ENCODE measurements around the gene TLDC2.
A peak's percentile ranks its signal among the peaks of the same experiment; 100 is the strongest.

TLDC2 gene

DNA sequence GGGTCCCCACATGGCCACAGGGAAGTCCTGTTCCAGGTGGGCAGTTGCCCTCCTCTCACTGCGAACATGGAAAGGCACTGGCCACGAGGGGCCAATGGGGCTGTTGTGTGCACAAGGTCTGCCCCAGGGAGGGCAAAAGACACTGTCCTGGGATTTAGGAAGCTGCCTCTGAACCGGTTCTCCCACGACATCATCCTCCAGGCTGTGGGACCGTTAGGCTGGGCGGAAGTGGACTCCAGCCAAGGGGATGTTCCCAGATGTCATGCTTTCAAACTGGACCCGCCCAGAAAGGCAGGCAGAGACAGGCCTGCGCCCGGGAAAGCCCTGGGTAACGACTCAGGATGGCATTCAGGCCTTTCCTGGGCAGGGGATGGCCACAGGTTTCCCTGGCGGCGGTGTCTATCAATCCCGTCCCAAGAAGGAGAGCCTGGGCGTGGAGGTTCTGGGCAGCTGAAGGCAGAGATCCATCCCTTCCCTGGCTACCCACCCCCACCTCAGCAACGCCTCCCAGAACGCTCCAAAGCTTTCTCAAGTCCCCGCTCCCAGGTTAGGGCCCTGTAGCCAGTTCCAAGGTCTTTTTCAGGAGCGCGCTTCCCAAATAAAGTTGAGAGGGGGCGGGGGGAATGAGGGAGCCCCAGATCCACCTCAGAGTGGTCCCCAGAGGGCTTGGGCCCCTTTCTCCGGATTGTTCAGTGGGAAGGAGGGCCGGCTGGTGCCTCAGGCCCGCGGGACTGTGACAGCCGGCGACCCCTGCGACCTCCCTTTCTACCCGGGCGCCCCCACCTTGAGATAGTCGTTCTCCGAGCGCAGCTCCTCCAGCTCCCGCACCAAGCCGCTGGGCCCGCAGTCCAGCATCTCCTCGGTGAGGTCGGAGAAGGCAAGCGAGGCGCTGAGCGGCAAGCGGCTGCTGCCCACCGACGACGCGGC, 13.8 kb upstream of the TLDC2 start:
- TF ChIP-seq, protein P1, sequence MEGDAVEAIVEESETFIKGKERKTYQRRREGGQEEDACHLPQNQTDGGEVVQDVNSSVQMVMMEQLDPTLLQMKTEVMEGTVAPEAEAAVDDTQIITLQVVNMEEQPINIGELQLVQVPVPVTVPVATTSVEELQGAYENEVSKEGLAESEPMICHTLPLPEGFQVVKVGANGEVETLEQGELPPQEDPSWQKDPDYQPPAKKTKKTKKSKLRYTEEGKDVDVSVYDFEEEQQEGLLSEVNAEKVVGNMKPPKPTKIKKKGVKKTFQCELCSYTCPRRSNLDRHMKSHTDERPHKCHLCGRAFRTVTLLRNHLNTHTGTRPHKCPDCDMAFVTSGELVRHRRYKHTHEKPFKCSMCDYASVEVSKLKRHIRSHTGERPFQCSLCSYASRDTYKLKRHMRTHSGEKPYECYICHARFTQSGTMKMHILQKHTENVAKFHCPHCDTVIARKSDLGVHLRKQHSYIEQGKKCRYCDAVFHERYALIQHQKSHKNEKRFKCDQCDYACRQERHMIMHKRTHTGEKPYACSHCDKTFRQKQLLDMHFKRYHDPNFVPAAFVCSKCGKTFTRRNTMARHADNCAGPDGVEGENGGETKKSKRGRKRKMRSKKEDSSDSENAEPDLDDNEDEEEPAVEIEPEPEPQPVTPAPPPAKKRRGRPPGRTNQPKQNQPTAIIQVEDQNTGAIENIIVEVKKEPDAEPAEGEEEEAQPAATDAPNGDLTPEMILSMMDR (conservative IDR thresholded peaks at IDR 0.05; ENCODE audit: control insufficient read depth, insufficient read depth, low read depth, low read length), result no peak
- peak overlapping the region; percentile 75 for H3K4me3 ChIP-seq (ENCODE audit: control insufficient read depth, low read depth, low read length)
- DNase-seq (ENCODE audit: low read depth), result peak; percentile 91

DNA sequence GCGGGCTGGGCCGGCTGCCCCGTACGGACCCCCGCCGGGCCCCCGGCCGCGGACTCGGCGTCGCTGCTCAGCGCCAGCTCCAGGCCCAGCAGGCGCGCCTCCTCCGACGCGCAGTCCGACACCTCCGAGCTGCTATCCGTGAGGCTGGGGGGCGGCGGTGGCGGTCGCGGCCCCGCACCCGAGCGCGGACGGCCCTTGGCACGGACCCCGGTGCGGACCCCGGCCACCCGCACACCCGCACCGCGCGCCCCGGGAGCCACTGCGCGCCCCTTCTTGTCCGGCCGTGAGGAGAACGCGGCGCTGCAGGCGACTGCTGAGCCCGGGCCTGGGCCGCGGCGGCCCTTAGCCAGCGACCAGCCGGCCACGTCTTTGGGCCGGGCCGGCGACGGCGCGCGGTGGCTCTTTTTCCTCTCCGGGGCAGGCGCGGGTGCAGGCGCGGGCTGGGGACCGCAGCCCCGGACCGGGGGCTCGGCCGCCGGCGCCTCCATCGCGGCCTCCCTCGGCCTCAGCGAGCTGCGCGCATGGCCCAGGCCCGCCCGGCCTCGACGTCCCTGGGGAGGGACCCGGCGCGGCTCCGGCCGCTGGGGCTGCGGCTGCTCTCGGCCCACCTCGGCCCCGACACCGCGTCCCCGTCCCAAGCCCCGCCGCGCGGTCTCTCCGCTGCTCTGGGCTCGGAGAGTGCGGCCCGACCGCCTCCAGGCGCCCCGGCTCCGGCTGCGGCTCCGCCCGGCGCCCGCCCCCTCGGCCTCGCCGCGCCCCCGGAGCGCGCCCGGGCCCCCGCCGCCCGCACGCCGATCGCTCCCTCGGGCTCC, 12.9 kb upstream of the TLDC2 start:
- TF ChIP-seq, protein P1 (conservative IDR thresholded peaks at IDR 0.05; ENCODE audit: control insufficient read depth, insufficient read depth, low read depth, low read length), result no peak
- peak overlapping the region; percentile 75 for H3K4me3 ChIP-seq (ENCODE audit: control insufficient read depth, low read depth, low read length)
- no peak for DNase-seq (ENCODE audit: low read depth)

DNA sequence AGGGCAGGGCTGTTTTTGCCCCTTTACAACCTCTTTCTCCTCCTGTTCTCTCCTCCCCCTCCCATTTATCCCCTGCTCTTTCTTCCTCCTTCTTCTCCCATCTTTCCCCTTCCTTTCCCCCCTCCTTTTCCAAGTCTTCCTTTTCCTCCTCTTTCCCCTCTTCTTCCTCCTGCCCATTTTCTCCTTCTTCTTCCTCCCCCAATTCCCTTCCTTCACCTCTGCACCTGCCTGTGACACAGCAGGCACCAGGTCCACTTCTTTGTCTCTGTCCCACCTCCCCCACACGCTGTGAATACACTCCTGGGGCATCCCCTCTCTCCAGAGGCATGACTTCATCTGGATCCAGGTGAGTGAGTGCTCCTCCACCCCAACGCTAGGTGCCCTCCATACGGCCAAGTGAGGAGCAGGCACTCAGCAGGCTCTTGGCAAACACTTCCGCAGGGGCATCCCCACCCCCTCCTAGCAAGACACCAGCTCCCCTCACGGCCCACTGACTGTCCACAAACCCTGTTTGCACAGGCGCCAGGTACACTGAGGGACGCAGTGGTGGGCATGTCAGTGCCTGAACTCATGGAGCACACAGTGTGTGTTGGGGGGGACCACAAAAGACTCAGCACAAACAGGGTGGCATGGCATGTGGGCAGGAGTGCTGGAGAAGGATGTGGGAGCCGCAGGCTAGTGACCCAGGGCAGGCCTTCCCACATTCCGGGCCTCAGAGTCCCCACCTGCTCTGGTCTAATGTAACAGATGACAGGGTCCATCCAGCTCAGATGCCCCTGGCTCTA, 10.7 kb upstream of the TLDC2 start:
- H3K4me3 ChIP-seq (ENCODE audit: control insufficient read depth, low read depth, low read length), result no peak overlapping the region
- TF ChIP-seq, protein P1 (conservative IDR thresholded peaks at IDR 0.05; ENCODE audit: control insufficient read depth, insufficient read depth, low read depth, low read length), result no peak
- DNase-seq (ENCODE audit: low read depth), result no peak

DNA sequence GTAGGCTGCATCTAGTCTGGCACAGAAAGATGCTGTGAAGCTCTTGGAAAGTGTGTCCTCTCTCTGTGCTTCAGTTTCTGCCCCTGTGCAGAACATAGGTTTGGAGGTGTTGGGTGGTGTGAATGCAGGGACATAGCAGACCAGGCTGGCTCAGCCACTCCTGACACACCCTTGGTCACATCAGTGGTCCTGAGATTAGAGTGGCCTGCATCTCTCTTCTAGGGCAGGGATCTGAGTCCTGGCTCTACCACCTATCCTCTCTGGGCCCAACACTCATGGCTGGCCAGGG, 10.1 kb upstream of the TLDC2 start:
- TF ChIP-seq, protein P1 (conservative IDR thresholded peaks at IDR 0.05; ENCODE audit: control insufficient read depth, insufficient read depth, low read depth, low read length), result no peak
- no peak overlapping the region for H3K4me3 ChIP-seq (ENCODE audit: control insufficient read depth, low read depth, low read length)
- DNase-seq (ENCODE audit: low read depth), result no peak

DNA sequence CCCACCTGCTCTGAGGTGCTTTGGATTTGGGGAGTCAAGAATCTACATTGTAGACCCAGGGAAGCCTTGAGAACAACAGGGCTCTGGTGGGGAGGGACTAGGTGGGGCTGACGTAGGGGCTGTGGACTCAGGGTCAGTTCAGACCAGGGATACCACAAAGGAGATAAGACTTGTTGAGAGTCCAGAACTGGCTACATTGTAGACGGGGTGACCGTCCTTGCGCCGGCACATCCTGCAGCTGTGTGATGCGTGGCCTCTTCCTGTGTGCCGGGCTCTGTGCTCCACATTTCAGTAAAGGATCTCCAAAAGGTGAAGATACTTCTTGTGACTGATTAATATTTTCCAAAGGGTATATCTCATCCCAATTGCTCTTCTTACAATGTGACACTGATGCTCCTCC, 9.8 kb upstream of the TLDC2 start:
- no peak for DNase-seq (ENCODE audit: low read depth)
- H3K4me3 ChIP-seq (ENCODE audit: control insufficient read depth, low read depth, low read length), result no peak overlapping the region
- TF ChIP-seq, protein P1 (conservative IDR thresholded peaks at IDR 0.05; ENCODE audit: control insufficient read depth, insufficient read depth, low read depth, low read length), result no peak

DNA sequence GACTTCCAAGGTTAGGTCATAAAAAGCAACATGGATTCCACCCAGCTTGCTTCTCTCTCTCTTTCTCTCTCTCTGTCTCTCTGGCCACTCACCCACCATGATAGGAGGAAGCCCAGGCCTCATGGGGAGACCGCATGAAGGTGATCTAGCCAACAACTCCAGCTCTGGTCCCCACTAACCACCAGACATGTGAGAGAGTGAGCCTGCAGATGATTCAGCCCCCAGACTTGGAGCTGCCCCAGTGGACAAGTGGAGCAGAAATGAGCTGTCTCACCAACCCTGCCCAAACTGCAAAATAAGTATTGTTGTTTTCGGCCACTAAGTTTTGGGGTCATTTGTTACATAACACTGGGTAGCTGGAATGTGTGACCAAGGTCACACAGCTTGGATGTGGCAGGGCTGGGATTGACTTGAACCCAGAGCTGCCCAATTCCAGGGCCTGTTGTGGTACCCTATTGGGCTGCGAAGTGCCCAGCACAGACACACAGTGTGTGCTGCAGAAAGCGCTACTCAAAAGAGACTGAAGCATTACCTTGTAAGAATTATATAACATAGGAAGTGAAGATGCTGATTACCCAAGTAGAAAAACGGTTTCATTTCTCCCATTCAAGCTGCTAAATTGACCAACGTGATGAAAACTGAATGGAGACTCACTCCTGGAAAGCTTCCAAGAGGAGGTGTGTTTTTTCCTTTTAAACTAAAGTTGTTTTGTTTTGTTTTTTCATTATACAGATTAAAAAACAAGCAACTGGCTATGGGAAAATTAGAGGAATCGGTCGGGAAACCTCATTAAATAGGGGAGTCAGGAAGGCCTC, 9.1 kb upstream of the TLDC2 start:
- no peak overlapping the region for H3K4me3 ChIP-seq (ENCODE audit: control insufficient read depth, low read depth, low read length)
- peak; percentile 78 for DNase-seq (ENCODE audit: low read depth)
- TF ChIP-seq, protein P1 (conservative IDR thresholded peaks at IDR 0.05; ENCODE audit: control insufficient read depth, insufficient read depth, low read depth, low read length), result no peak

Data from fibroblast of mammary gland (primary cell).